ENCODE results near the gene GSC2.
A peak's percentile ranks its signal among the peaks of the same experiment; 100 is the strongest.

The GSC2 gene

GRCh38 chr22:19132693-19133400 lies 17.2 kb downstream of the GSC2 start:
- DNase-seq: no peak

DNA sequence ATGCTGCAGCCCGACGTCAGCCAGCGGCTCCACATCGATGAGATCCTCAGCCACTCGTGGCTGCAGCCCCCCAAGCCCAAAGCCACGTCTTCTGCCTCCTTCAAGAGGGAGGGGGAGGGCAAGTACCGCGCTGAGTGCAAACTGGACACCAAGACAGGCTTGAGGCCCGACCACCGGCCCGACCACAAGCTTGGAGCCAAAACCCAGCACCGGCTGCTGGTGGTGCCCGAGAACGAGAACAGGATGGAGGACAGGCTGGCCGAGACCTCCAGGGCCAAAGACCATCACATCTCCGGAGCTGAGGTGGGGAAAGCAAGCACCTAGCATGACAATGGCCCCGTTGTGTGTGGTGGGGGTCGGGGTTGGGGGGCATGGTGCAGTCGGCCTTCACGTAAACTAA lies 17.9 kb downstream of the GSC2 start:
- DNase-seq: no peak

DNA sequence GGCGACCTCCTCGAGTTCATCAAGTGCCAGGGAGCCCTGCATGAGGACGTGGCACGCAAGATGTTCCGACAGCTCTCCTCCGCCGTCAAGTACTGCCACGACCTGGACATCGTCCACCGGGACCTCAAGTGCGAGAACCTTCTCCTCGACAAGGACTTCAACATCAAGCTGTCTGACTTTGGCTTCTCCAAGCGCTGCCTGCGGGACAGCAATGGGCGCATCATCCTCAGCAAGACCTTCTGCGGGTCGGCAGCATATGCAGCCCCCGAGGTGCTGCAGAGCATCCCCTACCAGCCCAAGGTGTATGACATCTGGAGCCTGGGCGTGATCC lies 18.4 kb downstream of the GSC2 start:
- DNase-seq: no peak

- DNase-seq: no peak
Observed at GRCh38 chr22:19130959-19131684, 19.0 kb downstream of the GSC2 start, which contains the start of gene TSSK2. TSSK2 (plus strand) TSS chr22:19131308; CDS start chr22:19131400, 92 bp downstream.

GRCh38 chr22:19129871-19130270 lies 20.2 kb downstream of the GSC2 start:
- DNase-seq: no peak

DNA sequence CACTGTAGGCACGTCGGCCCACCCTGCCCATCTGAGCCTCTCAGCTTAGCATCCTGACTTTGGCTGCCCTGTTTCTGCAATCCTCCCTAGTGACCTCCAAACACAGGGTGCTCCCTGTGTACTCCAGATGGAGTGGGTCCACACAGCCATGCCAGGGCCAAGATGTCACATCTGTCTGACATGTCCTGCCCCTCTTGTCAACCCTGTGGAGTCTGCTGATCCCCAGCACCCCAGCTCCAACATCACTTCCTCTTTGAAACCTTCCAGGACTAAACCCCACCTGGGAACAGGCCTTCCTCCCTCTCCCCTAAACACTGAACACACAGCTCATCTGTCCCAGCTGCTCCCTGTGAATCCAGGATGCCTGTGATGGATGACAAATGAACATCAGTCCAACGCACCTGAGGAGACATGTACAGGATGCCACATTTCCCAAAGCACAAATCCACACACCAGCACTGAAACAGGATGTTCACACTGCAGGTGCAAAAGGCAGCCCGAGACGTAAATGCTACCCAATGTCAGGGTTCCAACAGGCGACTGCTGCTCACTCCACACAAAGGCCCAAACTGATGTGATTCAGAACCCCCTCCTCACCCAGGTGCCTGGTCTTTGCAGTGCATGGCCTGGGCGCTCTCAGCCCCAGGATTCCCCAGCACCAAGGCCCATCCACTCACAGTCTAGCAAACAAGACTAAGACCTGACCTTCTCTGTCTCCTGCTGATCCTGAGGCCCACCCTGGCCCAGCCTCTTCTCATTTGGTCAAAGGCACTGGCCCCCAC lies 21.0 kb downstream of the GSC2 start:
- no peak for DNase-seq

DNA sequence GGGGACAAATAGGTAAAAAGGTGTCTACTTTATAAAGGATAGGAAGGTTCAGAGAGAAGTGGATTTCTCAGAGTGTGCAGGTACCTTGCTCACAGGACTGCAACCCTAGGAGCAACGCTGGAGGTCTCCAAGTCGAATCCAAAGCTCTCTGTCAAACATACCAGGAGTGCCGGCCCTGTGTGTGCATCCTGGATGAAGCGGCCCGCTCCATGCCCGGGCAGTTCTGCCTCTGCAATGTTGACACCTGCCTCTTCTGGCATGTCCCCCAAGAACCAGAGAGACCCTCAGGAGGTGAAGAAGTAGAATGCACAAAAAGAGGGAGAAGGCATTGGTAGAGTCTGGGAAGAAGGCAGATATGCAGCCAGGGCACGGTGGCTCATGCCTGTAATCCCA lies 22.1 kb downstream of the GSC2 start:
- no peak for DNase-seq

DNA sequence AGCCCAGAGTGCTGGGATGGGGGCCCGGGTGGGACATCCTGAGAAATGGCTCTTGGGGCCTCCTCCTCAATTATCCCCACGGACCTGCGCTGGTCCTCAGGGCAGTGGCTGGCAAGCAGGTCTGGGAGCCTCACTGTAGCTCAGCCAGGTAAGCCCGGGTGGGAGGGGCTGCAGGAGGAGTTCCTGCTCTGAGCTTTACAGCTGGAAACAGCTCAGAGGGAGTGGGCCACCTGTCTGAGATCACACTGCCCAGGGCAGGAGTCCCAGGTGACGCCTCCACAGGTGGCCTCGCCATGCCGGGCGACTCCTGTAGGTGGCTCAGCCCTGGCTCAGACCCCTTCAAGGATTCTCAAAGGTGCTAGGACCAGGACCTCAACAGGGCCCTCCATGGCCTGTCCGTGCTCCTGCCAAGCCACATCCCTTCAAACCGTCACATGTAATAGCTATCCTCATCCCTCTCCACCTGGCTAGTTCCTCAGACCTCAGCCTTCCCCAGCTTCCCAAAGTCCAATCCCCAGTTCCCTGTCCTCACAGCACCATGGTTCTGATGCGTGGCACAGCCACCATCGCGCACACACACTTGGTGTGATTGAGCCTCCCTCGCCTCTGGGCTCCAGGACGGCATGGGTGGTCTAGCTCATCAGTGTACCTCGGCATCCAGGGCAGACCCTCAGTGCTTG lies 22.6 kb downstream of the GSC2 start:
- DNase-seq: no peak

DNA sequence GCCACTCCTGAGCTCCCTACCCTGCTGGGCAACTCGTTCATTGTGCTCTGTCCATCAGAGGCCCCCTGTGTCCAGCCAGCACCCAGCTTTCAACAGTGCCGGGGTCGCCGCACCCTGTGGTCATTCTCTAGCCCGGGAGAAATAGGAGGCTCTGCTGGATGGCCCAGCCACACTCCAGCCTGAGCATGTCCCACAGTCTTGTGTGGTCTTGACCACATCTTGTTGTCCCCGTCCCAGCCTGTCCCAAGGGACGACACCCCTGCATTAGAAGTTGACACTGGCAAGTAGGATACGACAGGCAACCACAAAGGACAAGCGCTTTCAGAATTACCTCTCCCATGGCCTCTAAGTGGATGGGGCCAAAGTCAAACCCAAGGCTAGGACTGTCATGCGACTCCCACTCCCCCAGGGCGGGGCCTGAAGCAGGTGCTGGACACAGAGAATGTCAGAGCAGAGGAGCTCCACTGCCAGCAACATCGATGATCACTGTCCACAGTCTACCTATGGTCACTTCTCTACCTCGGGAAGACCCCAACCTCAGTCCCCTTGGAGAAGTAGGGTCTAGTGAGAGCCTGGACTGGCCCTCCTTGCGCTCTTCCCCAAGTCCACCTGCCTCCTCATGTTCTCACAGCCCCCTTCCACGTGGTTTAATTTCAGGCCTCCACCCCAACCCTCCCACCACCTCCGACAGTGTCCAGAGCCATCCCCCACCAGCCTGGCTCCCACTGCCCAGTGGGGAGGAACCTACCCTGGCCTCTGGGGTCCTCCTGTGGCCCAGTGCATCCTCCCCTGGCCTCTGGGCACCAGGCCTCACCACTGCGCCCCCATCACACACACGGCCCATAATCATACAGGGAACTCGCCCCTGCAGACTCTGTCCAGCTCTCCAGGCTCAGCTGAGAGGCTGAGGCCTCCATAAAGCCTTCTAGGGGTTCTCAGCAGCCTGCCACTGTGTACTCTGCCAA lies 23.5 kb downstream of the GSC2 start:
- DNase-seq: no peak

GRCh38 chr22:19125474-19126308 lies 24.4 kb downstream of the GSC2 start:
- no peak for DNase-seq

DNA sequence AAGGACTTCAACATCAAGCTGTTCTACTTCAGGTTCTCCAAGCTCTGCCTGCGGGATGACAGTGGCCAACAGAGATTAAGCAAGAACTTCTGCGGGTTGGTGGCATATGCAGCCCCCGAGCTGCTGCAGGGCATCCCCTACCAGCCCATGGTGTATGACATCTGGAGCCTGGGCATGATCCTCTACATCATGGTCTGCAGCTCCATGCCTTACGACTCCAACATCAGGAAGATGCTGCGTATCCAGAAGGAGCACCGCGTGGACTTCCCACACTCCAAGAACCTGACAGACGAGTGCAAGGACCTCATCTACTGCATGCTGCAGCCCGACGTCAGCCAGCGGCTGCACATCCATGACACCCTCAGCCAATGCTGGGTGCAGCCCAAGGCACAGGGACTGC lies 25.1 kb downstream of the GSC2 start:
- DNase-seq: no peak

- DNase-seq: no peak
Observed at GRCh38 chr22:19124377-19124776, 25.7 kb downstream of the GSC2 start.

GRCh38 chr22:19123936-19124335 lies 26.2 kb downstream of the GSC2 start:
- DNase-seq: no peak

GRCh38 chr22:19122752-19123492 lies 27.2 kb downstream of the GSC2 start:
- DNase-seq: no peak

DNA sequence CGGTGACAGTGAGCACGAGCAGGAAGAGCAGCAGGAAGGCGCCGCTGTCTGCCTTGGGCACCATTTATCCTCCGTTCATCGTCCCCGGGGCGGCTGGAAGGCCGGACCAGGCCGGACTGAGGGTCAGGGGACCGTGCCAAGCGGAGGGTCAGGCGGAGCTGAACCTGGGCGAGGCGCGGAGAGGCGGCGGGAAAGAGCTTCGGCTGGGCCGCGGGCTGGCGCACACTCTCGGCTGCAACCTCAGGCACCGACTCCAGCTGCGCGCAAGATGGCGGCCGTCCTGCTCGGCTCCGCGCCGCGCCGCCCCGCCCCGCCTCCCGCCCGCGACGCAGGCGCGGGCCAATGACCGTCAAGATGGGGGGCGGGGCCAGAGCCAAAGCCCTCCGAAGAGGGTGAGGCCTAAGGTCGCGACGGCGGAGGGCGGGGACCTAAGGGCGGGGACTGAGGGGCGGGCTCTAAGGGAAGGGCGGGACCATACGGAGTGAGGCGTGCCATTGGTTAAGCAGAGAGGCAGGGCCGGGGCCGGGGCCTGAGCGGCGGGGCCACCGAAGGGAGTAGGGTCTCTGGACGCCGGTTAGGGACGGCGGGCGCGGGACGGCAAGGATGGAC lies 27.8 kb downstream of the GSC2 start, which contains the start of gene DGCR2:
Gene DGCR2 (minus strand): TSS at position 270 of the 609 bp plus-strand sequence. CDS start 206 bp downstream, at position 64.
- peak; percentile 98 for DNase-seq

DNA sequence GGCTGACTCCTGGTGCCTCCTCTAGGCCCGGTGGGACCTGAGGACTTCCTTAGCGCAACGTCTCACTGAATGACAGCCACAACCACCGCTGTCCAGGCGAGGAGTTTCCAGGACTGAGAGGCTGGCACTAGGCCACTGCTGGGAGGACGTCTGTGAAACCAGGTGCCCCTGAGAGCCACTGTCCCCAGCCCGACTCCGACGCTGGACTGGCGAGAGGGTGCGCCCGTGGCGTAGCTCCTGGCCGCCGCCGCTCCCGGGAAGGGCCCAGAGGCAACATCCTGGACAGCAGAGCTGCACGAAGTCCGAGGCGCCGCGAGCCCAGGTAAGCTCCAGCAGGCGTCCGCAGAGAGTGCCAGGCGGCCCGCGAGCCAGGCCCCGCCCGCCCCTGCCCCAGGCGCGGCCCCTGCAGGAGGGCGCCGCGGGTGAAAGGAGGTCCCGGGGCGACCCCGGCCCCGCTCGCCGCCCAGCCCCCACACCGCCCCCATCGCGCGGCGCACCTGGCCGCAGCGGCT lies 28.4 kb downstream of the GSC2 start:
- peak; percentile 44 for DNase-seq

GRCh38 chr22:19120829-19121630 lies 29.1 kb downstream of the GSC2 start:
- no peak for DNase-seq

DNA sequence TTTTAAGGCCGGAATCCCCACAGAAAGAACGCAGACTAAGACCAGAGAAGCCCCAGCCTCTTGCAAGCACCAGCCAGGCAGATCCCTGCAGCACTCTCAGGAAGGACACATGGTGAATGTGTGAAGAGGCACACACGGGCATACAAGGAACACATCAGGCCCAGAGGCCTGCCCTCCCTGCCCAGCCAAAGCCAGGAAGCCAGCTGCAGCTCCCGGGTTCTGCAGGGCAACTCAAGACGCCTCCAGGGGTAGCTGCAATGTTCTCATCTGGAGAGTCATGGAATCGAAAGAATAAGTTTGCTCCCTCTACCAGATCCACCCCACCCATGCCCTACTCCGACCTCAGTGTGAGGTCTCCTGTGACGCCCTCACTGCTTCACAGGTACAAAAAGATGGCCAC lies 30.1 kb downstream of the GSC2 start:
- DNase-seq: no peak

All from activated CD4-positive, alpha-beta T cell treated with anti-CD3 and anti-CD28 coated beads, Interleukin-10, Interleukin-2, amounts not matched to agents 100 ng/mL and 50 ng/mL, durations not matched to agents 16 hours and 8 hours (primary cell).